B cell (primary cell): ENCODE results near the gene RNF10. TPM values are rescaled to one million over a fixed set of nuclear protein-coding genes. Genes with fewer than 3 reads are reported as not detected.

Source experiments
- ATAC-seq: fragments of 200-7000 bp; cut with Tn5 transposase; one replicate; pipeline ENCODE4 v1.10.0; 2021; ENCODE audit warnings: low read depth, mild to moderate bottlenecking, moderate number of reproducible peaks, moderate library complexity
- CTCF ChIA-PET: fragments of 350-600 bp; sonication (Branson Sonifier 250); formaldehyde crosslinking; loops from one replicate; lab custom pipeline; 2021; ENCODE audit warnings: antibody characterized with exemption, inconsistent platforms; lab: Charles Lee
- POLR2A ChIA-PET: fragments of 350-600 bp; sonication (Branson Sonifier 250); formaldehyde crosslinking; loops from one replicate; lab custom pipeline; 2021; ENCODE audit warnings: antibody characterized with exemption; lab: Charles Lee
- DNase-seq: peaks from one replicate; pipeline ENCODE4 v3.0.0; 2013
- H2AFZ ChIP-seq: 2 replicates; pipeline ENCODE4 v1.6.1; 2012; ENCODE audit warnings: mild to moderate bottlenecking, low read depth, low read length; ENCODE audit not compliant: insufficient read depth, poor library complexity, severe bottlenecking
- H3K27ac ChIP-seq, 2 donors: 1 replicate in 1 of 2; 2 replicates in 1 of 2; pipeline ENCODE4 v1.5.1; 2012 to 2013; ENCODE audit warnings: low read length in 2 of 2, mild to moderate bottlenecking in 2 of 2, moderate library complexity in 1 of 2
- H3K27me3 ChIP-seq, 4 experiments: fragments of 200-600 bp in 1 of 4; sonication (generic) in 1 of 4; replicated peaks in 1 of 4; 1 replicate in 2 of 4; 2 replicates in 2 of 4; pipeline versions ENCODE4 v1.6.1 to v1.7.0; 2013 to 2016; ENCODE audit warnings: low read length in 3 of 4, mild to moderate bottlenecking in 2 of 4, mixed read lengths in 1 of 4, moderate library complexity in 1 of 4; ENCODE audit not compliant: insufficient read depth in 4 of 4, control insufficient read depth in 3 of 4; ENCODE audit errors: control extremely low read depth in 1 of 4
- H3K36me3 ChIP-seq, 2 experiments: replicated peaks in 1 of 2; 1 replicate in 1 of 2; 2 replicates in 1 of 2; pipeline versions ENCODE4 v1.6.1 to v1.7.1; 2013; ENCODE audit warnings: low read length in 1 of 2; ENCODE audit not compliant: insufficient read depth in 2 of 2, control insufficient read depth in 1 of 2; ENCODE audit errors: control extremely low read depth in 1 of 2, extremely low read depth in 1 of 2
- H3K4me1 ChIP-seq, 2 donors: fragments of 200-600 bp in 1 of 2; sonication (generic) in 1 of 2; 1 replicate in 1 of 2; 2 replicates in 1 of 2; pipeline versions ENCODE4 v1.5.1 to v1.6.1; 2013 to 2017; ENCODE audit warnings: low read length in 2 of 2; ENCODE audit not compliant: control insufficient read depth in 2 of 2, insufficient read depth in 2 of 2
- H3K4me2 ChIP-seq: replicated peaks from 2 replicates; pipeline ENCODE3; 2012; ENCODE audit warnings: mild to moderate bottlenecking, low read depth, low read length; ENCODE audit not compliant: poor library complexity, severe bottlenecking
- H3K4me3 ChIP-seq, 5 experiments: fragments of 200-600 bp in 1 of 5; sonication (generic) in 1 of 5; 1 replicate in 3 of 5; 2 replicates in 2 of 5; pipeline versions ENCODE4 v1.5.1 to v1.7.0; 2011 to 2016; ENCODE audit warnings: low read length in 4 of 5, mild to moderate bottlenecking in 4 of 5, low read depth in 2 of 5, control low read depth in 1 of 5, moderate library complexity in 1 of 5; ENCODE audit not compliant: insufficient read depth in 1 of 5; ENCODE audit errors: control extremely low read depth in 1 of 5, extremely low read depth in 1 of 5
- H3K79me2 ChIP-seq: fragments of 200-600 bp; sonication (generic); one replicate; pipeline ENCODE4 v1.6.0; 2016; ENCODE audit warnings: low read length; ENCODE audit not compliant: control insufficient read depth, insufficient read depth
- H3K9ac ChIP-seq: fragments of 200-600 bp; sonication (generic); 2 replicates; pipeline ENCODE4 v1.6.1; 2017; ENCODE audit warnings: mild to moderate bottlenecking, low read length, moderate library complexity
- H3K9me3 ChIP-seq, 3 donors: one replicate each; pipeline versions ENCODE4 v1.6.1 to v1.7.1; 2013; ENCODE audit warnings: low read length in 2 of 3; ENCODE audit not compliant: control insufficient read depth in 2 of 3, insufficient read depth in 1 of 3; ENCODE audit errors: control extremely low read depth in 1 of 3
- H4K20me1 ChIP-seq: 2 replicates; pipeline ENCODE4 v1.6.0; 2012; ENCODE audit warnings: mild to moderate bottlenecking, low read length; ENCODE audit not compliant: insufficient read depth, control insufficient read depth, poor library complexity, severe bottlenecking
- H3K27ac Mint-ChIP-seq: one replicate; pipeline ENCODE4 v1.8.0; 2021; ENCODE audit warnings: mixed read lengths
- H3K27me3 Mint-ChIP-seq: one replicate; pipeline ENCODE4 v1.8.0; 2021; ENCODE audit warnings: mixed read lengths
- H3K4me1 Mint-ChIP-seq: one replicate; pipeline ENCODE4 v1.8.0; 2021; ENCODE audit warnings: mixed read lengths
- H3K4me3 Mint-ChIP-seq: one replicate; pipeline ENCODE4 v1.8.0; 2021; ENCODE audit warnings: mixed read lengths
- H3K9me3 Mint-ChIP-seq: one replicate; pipeline ENCODE4 v1.8.0; 2022; ENCODE audit warnings: mixed read lengths; ENCODE audit not compliant: insufficient read depth
- CTCF ChIP-seq: fragments of 200-600 bp; IDR thresholded peaks from one replicate; pipeline ENCODE4 v1.8.0; 2022; ENCODE audit warnings: antibody characterized with exemption, mild to moderate bottlenecking
- EZH2 ChIP-seq: IDR thresholded peaks from 2 replicates; pipeline ENCODE4 v1.6.1; 2012; ENCODE audit warnings: borderline replicate concordance, low read depth, mild to moderate bottlenecking, moderate library complexity, low read length; ENCODE audit not compliant: insufficient read depth, poor library complexity, severe bottlenecking
- WGBS: methylation state at CpG from one replicate; pipeline ENCODE4 v1.1.5; 2013; ENCODE audit warnings: missing lambda C conversion rate; ENCODE audit not compliant: insufficient coverage; 5-methylcytosine and 5-hydroxymethylcytosine counted together
- intact Hi-C: fragments of 100-400 bp; cut with micrococcal nuclease; formaldehyde crosslinking; loops from one replicate; pipeline ENCODE4 v1.10.0; 2022
- polyA plus RNA-seq: library from polyadenylated mRNA; depleted of rRNA; stranded (reverse); fragments of >200 nt; gene quantifications from 2 replicates; pipeline ENCODE4 v1.2.3, GENCODE V29; 2012
- total RNA-seq, 2 donors: library from RNA; stranded (reverse); fragments of 120-200 nt in 1 of 2; gene quantifications; 1 replicate in 1 of 2; 2 replicates in 1 of 2; pipeline versions ENCODE4 v1.2.3 to v1.2.4, GENCODE V29; 2013 to 2022

RNF10 gene
- total and polyA plus RNA-seq, 2 donors (not counting 1 experiment from before 2014, with no cell fraction given): 163 to 236 TPM

GRCh38 chr12:120488057-120488640 is 46.0 kb upstream of the RNF10 start:
- ATAC-seq: no peak
- Mint-ChIP-seq H3K27ac (no peak overlapping the region), H3K4me3 (no peak overlapping the region)

GRCh38 chr12:120489018-120489417 is 45.1 kb upstream of the RNF10 start:
- DNase-seq (no peak), ATAC-seq (no peak)
- H4K20me1 ChIP-seq: no peaks in the 10 kb centered on the region
- no peaks in the 10 kb centered on the region for H3K79me2 ChIP-seq
- no peaks in the 10 kb centered on the region for H3K4me1 ChIP-seq
- H3K9ac ChIP-seq: no peak overlapping the region
- intact Hi-C loops: no loop called here
- Mint-ChIP-seq H3K27me3 (no peaks in the 10 kb centered on the region), H3K4me1 (peaks cover 3% of the 10 kb centered on the region), H3K9me3 (no peaks in the 10 kb centered on the region), H3K4me3 (no peak overlapping the region), H3K27ac (no peak overlapping the region)
- H3K27me3 ChIP-seq: no peaks in the 10 kb centered on the region
- ChIA-PET POLR2A (no interaction called here), CTCF (interaction anchor here (0.6 kb wide), 1 partner anchor 24 kb away, joined by 3 read pairs; no protein-coding TSS in a partner anchor)
- no peak for TF ChIP-seq CTCF
- H3K27ac ChIP-seq: no peak overlapping the region
- 99% methylated on average over 4 of the region's 4 CpGs for WGBS
- H3K36me3 ChIP-seq: no peaks in the 10 kb centered on the region
- H3K4me2 ChIP-seq: no peak overlapping the region
- no peak overlapping the region for H2AFZ ChIP-seq
- no peak overlapping the region for H3K4me3 ChIP-seq
- H3K9me3 ChIP-seq: no peaks in the 10 kb centered on the region

More at GRCh38 chr12:120488057-120488640, 46.0 kb upstream of the RNF10 start:
- Mint-ChIP-seq H3K27me3 (no peaks in the 10 kb centered on the region), H3K4me1 (peaks cover 3% of the 10 kb centered on the region), H3K9me3 (no peaks in the 10 kb centered on the region)
- no peak for TF ChIP-seq EZH2
- TF ChIP-seq CTCF: no peak
- no peaks in the 10 kb centered on the region for H3K36me3 ChIP-seq
- POLR2A ChIA-PET: no interaction called here
- no peaks in the 10 kb centered on the region for H3K27me3 ChIP-seq
- intact Hi-C loops: no loop called here
- H4K20me1 ChIP-seq: no peaks in the 10 kb centered on the region
- H3K9me3 ChIP-seq: no peaks in the 10 kb centered on the region
- no peak overlapping the region for H3K9ac ChIP-seq
- no peak overlapping the region for H3K27ac ChIP-seq
- H3K4me2 ChIP-seq: no peak overlapping the region
- DNase-seq: no peak
- no peak overlapping the region for H3K4me3 ChIP-seq
- H2AFZ ChIP-seq: no peak overlapping the region
- no peaks in the 10 kb centered on the region for H3K4me1 ChIP-seq
- no peaks in the 10 kb centered on the region for H3K79me2 ChIP-seq
- WGBS: 78% methylated on average over 5 of the region's 5 CpGs
- CTCF ChIA-PET: no interaction called here
